GM21576 (cell line): ENCODE results near the gene HMGCS2.

Experiments
- ATAC-seq: cut with Tn5 transposase; IDR thresholded peaks from one replicate; pipeline ENCODE4 v1.9.1; 2021; ENCODE audit warnings: mild to moderate bottlenecking, moderate library complexity; ENCODE audit not compliant: unreplicated experiment

The HMGCS2 gene

DNA sequence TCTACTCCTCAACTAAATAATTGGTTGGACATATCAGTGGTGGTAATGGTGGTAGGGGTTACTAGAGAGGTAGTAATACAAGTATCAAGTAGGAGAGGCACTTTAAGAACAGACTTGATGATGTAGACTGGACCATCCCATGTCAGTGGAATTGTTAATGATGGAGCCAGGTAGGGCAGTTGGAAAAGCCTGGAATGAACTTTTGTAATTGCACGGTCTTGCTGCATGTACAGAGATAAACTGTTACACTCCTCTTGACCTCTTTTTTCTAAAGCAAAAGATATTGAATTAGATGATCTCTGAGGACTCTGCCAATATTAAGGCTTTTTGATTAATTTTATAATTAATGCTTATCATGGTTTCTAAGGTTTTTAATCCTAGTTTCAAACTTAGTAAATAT is 5.8 kb downstream of the HMGCS2 start:
- ATAC-seq, result no peak

GRCh38 chr1:119762409-119762808 is 6.3 kb downstream of the HMGCS2 start:
- ATAC-seq, result no peak

DNA sequence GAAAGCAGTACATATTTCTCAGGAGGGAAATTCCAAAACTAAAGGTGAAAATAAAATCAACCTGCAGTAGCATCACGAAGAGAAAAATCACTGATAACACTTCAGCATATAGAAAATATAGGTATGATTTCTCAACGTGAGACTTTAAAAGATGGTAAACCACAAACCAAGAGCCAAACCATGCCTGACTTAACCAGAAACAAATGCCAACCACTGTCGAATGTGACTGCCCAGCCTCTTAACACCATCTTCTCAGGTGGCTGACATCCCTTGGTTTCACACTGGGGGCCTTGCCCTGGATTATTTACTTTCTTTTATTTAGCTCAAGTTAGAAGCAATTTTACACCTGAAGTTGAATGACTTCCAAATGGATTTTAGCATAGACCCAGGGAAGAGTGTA is 10.1 kb downstream of the HMGCS2 start:
- ATAC-seq, result no peak

GRCh38 chr1:119752592-119752991 is 16.1 kb downstream of the HMGCS2 start:
- ATAC-seq, result no peak

DNA sequence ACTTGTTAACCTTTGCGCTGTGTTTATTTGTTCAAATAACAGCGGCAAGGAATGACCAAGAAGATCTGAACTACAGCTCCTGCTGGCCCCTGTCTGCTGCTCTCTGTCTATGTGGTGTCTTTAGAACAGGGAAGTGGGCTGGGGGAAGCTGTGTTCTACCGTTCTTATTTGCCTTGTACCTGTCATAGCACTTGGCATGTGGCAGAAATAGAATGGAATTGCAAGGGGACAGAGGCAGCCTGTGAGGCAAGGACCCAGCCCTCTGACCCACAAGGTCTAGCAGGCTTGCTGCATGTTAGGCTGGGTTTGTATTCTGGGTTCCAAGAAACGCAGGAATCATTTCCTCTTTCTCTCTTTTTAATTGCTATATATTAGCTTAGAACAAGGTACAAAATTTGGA is 20.7 kb downstream of the HMGCS2 start:
- ATAC-seq, result no peak

DNA sequence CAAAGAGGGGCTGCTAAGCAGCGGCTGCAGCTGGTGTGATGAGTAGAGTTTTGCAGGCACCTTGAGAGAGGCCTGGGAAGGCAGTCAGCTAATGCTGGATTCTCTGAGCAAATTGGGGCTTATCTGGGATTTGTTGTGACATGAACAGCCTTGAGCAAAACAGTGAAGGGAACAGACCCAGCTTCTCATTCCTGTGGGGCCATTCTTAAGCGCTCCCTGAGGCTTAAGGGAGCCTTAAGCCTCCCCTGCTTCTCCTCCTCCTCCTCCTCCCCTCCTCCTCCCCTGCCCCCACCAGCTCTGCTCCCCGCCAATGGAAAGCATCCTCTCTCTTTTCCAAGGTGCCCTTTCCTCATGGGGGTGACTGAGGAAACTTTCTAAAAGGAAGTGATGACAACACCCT is 21.3 kb downstream of the HMGCS2 start:
- ATAC-seq, result no peak

DNA sequence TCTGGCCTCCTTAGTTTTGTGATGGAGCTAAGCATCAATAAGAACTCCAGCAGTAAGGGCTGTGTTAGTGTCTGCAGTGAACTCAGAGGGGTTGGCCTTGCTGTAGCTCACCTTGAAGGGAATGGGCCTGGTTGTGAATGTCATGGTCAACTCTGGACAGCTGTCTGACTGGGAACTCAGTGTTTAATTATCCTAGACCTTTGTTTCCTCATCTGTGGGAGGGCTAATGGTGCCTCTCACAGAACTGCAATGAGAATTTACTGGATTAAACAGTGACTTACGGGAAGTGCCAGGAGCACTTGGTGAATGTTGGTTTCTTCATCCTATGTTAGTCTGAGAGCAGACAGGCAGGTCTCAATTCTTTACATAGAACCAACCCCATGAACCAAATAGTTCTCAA is 23.7 kb downstream of the HMGCS2 start:
- no peak for ATAC-seq

DNA sequence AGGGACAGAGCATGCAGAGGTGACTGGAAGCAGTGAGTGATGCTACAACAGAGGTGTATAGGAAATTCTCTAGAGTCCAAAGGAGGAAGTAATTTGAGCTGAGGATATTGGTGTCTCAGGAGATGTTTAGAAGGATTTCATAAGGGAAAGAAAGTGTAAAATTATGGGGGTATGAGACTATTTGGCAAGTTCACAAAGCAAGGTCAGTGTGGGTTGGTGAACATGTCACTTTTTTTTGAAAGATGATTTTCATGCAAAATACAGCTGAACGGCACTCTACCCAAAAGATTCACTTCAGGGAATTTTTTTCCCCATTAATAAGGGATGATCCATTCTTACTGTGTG is 24.1 kb downstream of the HMGCS2 start:
- no peak for ATAC-seq

- peak; percentile 64 for ATAC-seq
Measured at GRCh38 chr1:119743776-119744597, 24.7 kb downstream of the HMGCS2 start.

DNA sequence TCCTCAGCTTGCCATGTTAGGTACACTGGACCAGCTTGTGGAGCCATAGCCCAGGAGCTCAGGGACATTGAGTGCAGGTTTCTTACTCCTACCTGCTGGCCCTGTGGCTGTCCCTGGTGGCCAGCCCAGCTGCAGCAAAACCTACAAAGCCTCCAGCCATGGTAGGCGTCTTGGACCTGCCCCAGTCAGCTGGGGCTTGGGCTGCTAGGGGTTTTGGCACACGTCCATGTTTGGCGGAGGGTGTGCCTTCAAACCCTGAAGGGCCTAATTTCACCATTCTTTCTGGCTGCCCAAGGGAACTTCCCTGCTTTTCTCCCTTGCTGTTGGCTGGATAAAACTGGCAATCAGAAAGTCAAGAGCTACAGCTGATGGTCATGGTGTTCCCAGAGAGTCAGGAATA is 25.4 kb downstream of the HMGCS2 start:
- no peak for ATAC-seq

GRCh38 chr1:119742677-119743076 is 26.0 kb downstream of the HMGCS2 start:
- ATAC-seq, result no peak

DNA sequence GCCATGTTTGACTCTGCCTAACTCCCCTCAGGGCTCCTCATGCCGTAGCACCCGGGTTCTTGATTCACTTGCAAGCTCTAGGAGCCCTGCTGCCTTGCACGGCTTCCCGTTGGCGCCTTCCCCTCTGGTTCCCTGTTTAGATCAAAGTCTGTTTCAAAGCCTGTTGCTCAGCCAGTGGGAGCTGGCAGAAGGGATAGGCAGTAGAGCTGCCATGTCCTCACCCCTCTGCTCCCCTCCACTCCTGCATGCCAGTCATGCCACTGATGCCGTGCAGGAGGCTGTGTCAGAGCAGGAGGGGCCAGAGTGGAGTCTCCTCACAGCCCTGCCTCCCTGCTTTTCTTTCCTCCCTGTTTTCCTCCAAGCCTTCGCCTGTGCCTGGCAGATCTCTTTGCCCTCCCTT is 26.5 kb downstream of the HMGCS2 start:
- no peak for ATAC-seq

DNA sequence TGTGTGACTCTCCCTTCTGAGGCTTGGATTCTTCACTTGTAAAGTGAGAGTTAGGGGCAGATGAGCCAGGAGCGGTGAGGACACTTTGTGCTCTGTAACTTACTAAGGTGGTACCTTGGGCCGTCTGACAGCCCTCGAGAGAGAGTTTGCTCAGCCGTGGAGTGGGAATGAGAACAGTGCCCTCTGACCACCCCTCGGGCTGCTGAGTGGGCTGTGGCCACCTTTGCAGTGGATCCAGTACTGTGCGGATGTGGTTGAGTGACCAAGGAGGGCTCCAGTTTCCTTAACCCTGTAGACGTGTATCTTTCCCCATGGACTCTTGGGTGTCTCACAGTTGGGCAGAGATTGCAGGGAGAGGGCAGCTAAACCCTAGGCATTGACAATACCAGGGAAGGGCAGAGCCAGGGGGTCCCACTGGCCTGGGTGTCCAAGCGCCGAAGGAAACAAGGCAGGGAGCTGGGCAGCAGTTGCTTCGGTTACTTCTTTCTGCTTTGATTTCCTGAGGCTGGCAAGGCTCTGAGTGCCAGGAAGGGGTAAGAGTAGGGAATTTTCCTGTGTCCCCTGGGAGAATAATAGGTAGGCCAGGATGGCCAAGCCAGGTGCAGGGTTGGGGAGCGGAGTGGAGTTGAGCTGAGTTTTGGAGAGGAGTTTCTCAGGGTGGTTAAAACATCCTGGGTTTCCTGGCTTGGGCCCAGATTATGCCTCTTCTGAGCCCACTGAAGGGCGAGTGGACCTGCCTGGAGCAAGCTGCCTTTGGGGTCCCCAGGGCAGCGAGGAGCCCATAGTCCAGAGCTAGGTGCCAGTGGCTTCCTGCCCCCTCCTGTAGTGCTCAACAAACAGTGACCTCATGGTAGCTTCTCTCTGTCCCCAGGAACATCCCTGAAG is 27.6 kb downstream of the HMGCS2 start:
- no peak for ATAC-seq

- ATAC-seq, result no peak
Measured at GRCh38 chr1:119740261-119740660, 28.4 kb downstream of the HMGCS2 start.

DNA sequence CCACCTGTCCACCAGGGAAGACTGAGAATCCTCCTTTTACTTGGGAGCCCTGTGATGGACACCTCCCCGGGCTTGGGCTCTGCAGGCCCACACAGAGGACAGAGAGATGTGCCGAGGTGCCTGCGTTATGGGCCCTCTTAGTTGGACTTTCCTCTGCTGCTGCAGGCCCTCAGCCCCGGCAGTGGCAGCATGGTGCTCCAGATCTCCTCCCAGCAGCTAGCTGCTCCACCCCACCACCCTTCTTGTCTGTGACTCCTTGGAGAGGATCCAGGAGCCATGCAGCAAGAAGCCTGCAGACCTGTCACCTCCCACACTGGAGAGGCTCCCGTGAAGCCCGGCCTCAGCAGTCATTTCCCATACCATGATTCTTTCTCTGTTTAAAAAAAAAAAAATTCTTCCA is 29.6 kb downstream of the HMGCS2 start:
- ATAC-seq, result no peak

- ATAC-seq, result no peak
Measured at GRCh38 chr1:119738100-119738720, 30.5 kb downstream of the HMGCS2 start.

GRCh38 chr1:119737040-119737682 is 31.5 kb downstream of the HMGCS2 start:
- no peak for ATAC-seq

DNA sequence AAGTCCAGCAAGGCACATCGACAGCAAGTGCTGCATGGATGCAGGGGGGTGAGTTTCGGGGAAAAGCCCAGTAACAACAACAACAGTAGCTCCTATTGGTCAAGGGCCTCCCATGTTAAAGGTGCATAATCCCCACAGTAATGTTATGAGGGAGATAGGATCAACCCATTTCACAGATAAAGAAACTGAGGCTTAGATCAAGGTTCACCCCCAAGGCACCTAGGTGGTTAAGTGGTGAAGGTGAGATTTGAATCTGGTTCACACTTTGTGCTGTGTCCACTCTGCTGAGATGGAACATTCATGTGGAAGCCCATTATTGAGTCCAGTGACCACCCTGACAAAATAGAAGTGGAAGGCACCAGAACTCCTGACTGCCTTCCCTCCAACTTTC is 32.1 kb downstream of the HMGCS2 start:
- no peak for ATAC-seq

- no peak for ATAC-seq
Measured at GRCh38 chr1:119735217-119735616, 33.5 kb downstream of the HMGCS2 start.

- no peak for ATAC-seq
Measured at GRCh38 chr1:119733754-119734153, 35.0 kb downstream of the HMGCS2 start.

DNA sequence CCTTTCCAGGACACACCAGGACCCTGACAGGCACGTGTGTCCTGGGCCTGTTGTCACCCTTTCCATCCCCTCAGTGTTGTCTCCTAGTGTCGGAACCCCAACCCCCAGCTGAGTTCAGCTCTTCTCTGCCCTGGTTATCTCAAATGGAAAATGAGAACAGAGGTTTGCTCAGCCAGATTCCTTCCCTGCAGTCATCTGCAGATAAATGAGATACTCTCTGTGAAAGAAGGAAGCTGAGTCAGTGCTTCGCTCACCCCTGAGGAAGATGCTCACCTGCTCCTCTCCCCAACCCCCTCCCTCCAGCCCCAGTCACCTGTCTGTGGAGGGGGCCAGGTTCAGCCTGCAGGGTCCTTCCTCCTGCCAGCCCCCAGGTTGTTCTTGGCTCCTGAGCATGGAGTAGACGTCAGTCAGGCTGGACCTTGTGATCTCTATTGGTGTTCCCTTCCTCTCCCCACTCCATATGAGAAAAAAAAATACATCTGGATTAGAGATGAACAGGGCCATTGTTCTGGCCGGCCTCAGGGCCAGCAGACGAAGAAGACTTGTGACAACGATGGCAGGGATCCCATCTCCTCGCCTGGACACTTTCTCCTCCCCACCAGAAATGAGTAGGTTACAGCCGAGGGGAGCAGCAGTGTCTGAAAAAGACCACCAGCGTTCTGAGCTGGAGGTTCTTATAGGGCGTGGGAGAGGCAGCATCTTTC is 36.1 kb downstream of the HMGCS2 start:
- no peak for ATAC-seq
